Activated T-cell treated with anti-CD3 and anti-CD28 coated beads, Interleukin-2, amount 50 U/mL, for 72 hours (primary cell): ENCODE measurements around the gene UFD1. TPM values are rescaled to one million over a fixed set of nuclear protein-coding genes. Genes with fewer than 3 reads are reported as not detected.
A peak's percentile ranks its signal among the peaks of the same experiment; 100 is the strongest.

ENCODE experiments used
- ATAC-seq, 2 donors: fragments of 150-1000 bp; cut with Tn5 transposase; replicated peaks in 1 of 2; 2 replicates each; pipeline ENCODE4 v1.10.0; 2021; ENCODE audit warnings: moderate library complexity in 2 of 2, mild to moderate bottlenecking in 1 of 2
- DNase-seq, 2 donors: peaks; one replicate each; pipeline ENCODE4 v3.0.0; 2021 to 2022; ENCODE audit warnings: mixed read lengths in 1 of 2
- H3K27ac Mint-ChIP-seq: one replicate; pipeline ENCODE4 v1.8.0; 2022; ENCODE audit warnings: mild to moderate bottlenecking, moderate library complexity, mixed read lengths
- H3K27me3 Mint-ChIP-seq: one replicate; pipeline ENCODE4 v1.8.0; 2022; ENCODE audit warnings: low read depth, mixed read lengths
- H3K36me3 Mint-ChIP-seq, 2 donors: one replicate each; pipeline ENCODE4 v1.8.0; 2022; ENCODE audit warnings: mixed read lengths in 2 of 2, mild to moderate bottlenecking in 1 of 2; ENCODE audit not compliant: insufficient read depth in 2 of 2
- H3K4me1 Mint-ChIP-seq: one replicate; pipeline ENCODE4 v1.8.0; 2022; ENCODE audit warnings: low read depth, mixed read lengths
- H3K4me3 Mint-ChIP-seq, 2 donors: one replicate each; pipeline ENCODE4 v1.8.0; 2022; ENCODE audit warnings: mild to moderate bottlenecking in 2 of 2, mixed read lengths in 2 of 2, moderate library complexity in 2 of 2
- H3K9me3 Mint-ChIP-seq, 2 donors: one replicate each; pipeline ENCODE4 v1.8.0; 2022; ENCODE audit warnings: mixed read lengths in 2 of 2
- total RNA-seq, 2 donors: library from RNA; stranded (reverse); gene quantifications; one replicate each; pipeline ENCODE4 v1.2.3, GENCODE V29; 2022

UFD1 gene
- 10 to 100 TPM; 68.3 to 78.6 TPM for total RNA-seq

GRCh38 chr22:19478901-19479354, at the start of gene UFD1:
Gene UFD1, minus strand, starts transcription at chr22:19479193. Its CDS starts 108 bp downstream, at chr22:19479085.
- ATAC-seq (peak; percentile 66 to 75), DNase-seq (peak; percentile 88 to 89)
- H3K9me3 Mint-ChIP-seq: no peaks in the 10 kb centered on the region
- H3K27me3 Mint-ChIP-seq: no peaks in the 10 kb centered on the region
- H3K36me3 Mint-ChIP-seq: peaks cover 8 to 25% of the 10 kb centered on the region in 2 donors
- H3K27ac Mint-ChIP-seq: peak within 1 kb of the TSS; percentile 99
- H3K4me1 Mint-ChIP-seq: peaks cover 51% of the 10 kb centered on the region
- H3K4me3 Mint-ChIP-seq: peak within 1 kb of the TSS; percentile 87 to 100

DNA sequence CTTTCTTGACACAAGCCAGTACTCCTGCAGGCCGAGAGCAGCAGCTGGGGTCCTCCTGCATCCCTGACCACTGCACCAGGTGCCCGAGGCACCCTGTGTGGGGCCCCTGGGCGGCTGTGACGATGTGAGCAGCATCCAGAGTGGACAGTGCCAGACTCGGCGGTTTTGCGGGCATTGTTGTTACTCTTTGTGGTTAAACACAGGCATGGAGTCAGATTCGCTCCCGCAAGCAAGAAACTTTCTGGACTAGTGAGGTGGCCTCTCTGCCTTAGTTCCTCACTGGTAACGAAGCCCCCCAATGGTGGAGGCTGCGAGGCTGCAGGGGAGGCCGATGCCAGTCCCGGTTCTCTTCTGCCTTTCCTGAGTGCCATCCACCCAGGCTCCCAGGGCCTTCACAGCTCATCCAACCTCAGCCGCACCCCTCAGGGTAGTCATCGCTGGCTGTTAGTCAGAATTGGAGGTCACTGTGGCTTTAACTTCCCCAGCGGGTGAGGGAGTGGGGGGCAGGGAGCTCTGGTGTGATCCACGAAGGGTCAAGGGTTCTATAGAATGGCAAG, 48.9 kb upstream of the UFD1 start:
- Mint-ChIP-seq H3K4me3 (no peak overlapping the region), H3K36me3 (no peaks in the 10 kb centered on the region), H3K9me3 (no peaks in the 10 kb centered on the region), H3K4me1 (peaks cover 9% of the 10 kb centered on the region), H3K27me3 (peaks cover 17% of the 10 kb centered on the region), H3K27ac (no peak overlapping the region)
- ATAC-seq: no peak
- DNase-seq: no peak

DNA sequence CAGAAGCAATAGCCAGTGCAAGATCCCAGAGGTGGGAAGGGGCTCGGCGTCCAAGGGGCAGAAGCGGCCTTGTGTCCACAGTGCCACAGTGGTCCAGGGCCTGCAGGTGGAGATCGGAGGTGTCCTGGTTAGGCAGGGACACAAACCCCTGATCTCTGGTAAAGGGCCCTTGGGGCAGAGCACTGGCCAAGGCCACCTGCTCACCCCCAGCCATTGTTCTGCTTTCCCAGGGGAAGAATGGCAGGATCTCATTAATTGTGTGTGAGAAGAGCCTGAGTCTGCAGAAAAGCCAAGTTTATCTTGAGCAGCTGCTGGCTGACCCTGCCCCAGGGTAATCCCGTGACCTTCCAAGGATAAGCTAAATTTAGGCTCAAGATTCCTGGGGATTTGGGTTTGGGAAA, 48.3 kb upstream of the UFD1 start:
- no peaks in the 10 kb centered on the region for H3K36me3 Mint-ChIP-seq
- no peaks in the 10 kb centered on the region for H3K9me3 Mint-ChIP-seq
- DNase-seq: no peak
- no peak overlapping the region for H3K4me3 Mint-ChIP-seq
- no peak overlapping the region for H3K27ac Mint-ChIP-seq
- no peak for ATAC-seq
- H3K4me1 Mint-ChIP-seq: peaks cover 12% of the 10 kb centered on the region
- peaks cover 22% of the 10 kb centered on the region for H3K27me3 Mint-ChIP-seq

DNA sequence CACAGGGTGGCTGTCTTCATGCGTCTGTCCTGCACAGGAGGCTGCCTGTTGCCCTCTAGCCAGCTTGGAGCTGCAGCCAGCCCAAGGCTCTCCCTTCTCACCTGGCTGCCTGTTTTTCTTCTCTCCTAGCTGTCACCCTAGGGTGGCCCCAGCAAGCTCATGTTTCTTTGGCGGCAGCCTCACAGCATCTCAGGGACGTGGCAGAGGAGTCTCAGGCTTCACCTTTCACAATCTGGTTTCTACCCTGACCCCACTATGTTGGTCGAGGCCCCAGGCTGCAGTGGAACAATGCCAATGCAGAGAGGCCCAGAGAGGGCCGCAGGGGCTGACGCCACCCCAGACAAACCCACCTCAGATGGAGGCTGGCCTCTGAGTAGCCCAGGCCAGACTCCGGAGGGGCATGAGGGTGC, 47.7 kb upstream of the UFD1 start:
- Mint-ChIP-seq H3K36me3 (peaks cover 2 to 3% of the 10 kb centered on the region in 2 donors), H3K4me1 (peaks cover 17% of the 10 kb centered on the region), H3K9me3 (no peaks in the 10 kb centered on the region), H3K27me3 (peaks cover 22% of the 10 kb centered on the region), H3K27ac (no peak overlapping the region), H3K4me3 (no peak overlapping the region)
- no peak for DNase-seq
- no peak for ATAC-seq

DNA sequence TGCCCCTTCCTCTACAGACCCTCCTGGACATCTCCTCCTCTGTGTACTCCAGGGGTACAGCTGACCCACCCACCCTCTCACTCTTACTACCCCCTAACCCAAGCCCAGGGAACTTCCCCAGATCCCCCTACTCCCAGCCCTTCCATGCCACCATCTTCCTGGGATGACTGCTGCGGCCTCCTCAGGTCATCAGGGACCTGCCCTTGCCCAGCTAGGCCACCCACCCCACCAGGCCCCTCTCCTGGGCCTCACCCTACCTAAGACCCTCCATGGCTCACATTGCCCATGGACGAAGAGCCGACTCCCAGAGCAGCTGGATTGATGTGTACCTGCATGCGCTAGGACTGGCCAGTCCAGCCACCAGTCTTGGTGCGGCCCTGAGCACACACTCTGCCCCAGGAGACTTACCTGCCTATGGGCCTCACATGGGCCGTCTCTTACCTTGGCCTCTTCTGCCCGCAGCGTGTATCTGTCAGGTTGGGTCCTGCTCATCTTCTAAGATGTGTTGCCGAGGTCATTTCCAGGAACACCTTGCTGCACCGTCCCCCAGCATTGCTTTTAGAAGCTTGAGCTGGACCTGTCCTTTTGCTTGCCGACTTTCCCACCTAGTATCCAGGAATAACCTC, 47.2 kb upstream of the UFD1 start:
- ATAC-seq (no peak), DNase-seq (no peak)
- H3K27me3 Mint-ChIP-seq: peaks cover 22% of the 10 kb centered on the region
- H3K4me1 Mint-ChIP-seq: peaks cover 17% of the 10 kb centered on the region
- no peak overlapping the region for H3K27ac Mint-ChIP-seq
- H3K36me3 Mint-ChIP-seq: peaks cover 2 to 6% of the 10 kb centered on the region in 2 donors
- no peak overlapping the region for H3K4me3 Mint-ChIP-seq
- no peaks in the 10 kb centered on the region for H3K9me3 Mint-ChIP-seq

DNA sequence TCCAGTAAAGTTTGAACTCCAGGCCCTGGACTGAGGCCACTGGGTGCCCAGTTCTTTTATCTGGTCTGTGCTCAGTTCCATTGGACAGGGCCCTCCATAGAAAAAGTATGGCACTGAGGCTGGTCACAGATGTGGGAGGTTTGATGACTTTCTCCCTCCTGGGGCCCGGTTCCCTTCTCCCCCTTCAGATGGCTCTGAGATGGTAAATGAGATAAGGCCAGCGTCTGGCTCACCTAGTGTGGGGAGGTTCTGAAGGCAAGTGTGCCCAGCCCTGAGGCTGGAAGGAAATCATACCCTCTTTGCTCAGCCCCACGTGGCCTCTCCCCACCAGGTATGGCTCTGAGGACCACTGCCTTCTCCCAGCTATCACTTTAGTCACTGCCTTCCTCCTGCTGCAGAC, 46.7 kb upstream of the UFD1 start:
- Mint-ChIP-seq H3K9me3 (no peaks in the 10 kb centered on the region), H3K4me1 (peaks cover 17% of the 10 kb centered on the region), H3K27ac (no peak overlapping the region), H3K36me3 (peaks cover 2 to 8% of the 10 kb centered on the region in 2 donors), H3K4me3 (peak overlapping the region in 1 of 2 donors; percentile 15), H3K27me3 (peaks cover 22% of the 10 kb centered on the region)
- ATAC-seq: no peak
- no peak for DNase-seq

- DNase-seq: no peak
- H3K36me3 Mint-ChIP-seq: peaks cover 2 to 8% of the 10 kb centered on the region in 2 donors
- H3K4me1 Mint-ChIP-seq: peaks cover 17% of the 10 kb centered on the region
- ATAC-seq: no peak
- no peaks in the 10 kb centered on the region for H3K9me3 Mint-ChIP-seq
- no peak overlapping the region for H3K27ac Mint-ChIP-seq
- H3K4me3 Mint-ChIP-seq: peak overlapping the region; percentile 57 to 85
- H3K27me3 Mint-ChIP-seq: peaks cover 22% of the 10 kb centered on the region
Measured at GRCh38 chr22:19525116-19525660, 46.2 kb upstream of the UFD1 start.

GRCh38 chr22:19524170-19525115, 45.5 kb upstream of the UFD1 start, which contains the start of gene CLDN5:
Gene CLDN5, minus strand, starts transcription at chr22:19524410. Its CDS starts 155 bp downstream, at chr22:19524255.
- no peaks in the 10 kb centered on the region for H3K9me3 Mint-ChIP-seq
- DNase-seq (peak in 1 of 2 donors; percentile 23), ATAC-seq (peak; percentile 34 to 47)
- no peak within 1 kb of the TSS for H3K27ac Mint-ChIP-seq
- H3K36me3 Mint-ChIP-seq: peaks cover 2 to 8% of the 10 kb centered on the region in 2 donors
- peaks cover 22% of the 10 kb centered on the region for H3K27me3 Mint-ChIP-seq
- peak within 1 kb of the TSS; percentile 57 to 85 for H3K4me3 Mint-ChIP-seq
- peaks cover 17% of the 10 kb centered on the region for H3K4me1 Mint-ChIP-seq

GRCh38 chr22:19523240-19524169, 44.5 kb upstream of the UFD1 start:
- ATAC-seq (peak; percentile 59), DNase-seq (peak; percentile 23 to 28)
- H3K9me3 Mint-ChIP-seq: no peaks in the 10 kb centered on the region
- no peak overlapping the region for H3K27ac Mint-ChIP-seq
- H3K4me1 Mint-ChIP-seq: peaks cover 17% of the 10 kb centered on the region
- peaks cover 22% of the 10 kb centered on the region for H3K27me3 Mint-ChIP-seq
- peak overlapping the region; percentile 49 to 78 for H3K4me3 Mint-ChIP-seq
- peaks cover 2 to 11% of the 10 kb centered on the region in 2 donors for H3K36me3 Mint-ChIP-seq

GRCh38 chr22:19522881-19523239, 43.9 kb upstream of the UFD1 start:
- peak overlapping the region; percentile 49 to 78 for H3K4me3 Mint-ChIP-seq

GRCh38 chr22:19522190-19522880, 43.3 kb upstream of the UFD1 start:
- peaks cover 2 to 15% of the 10 kb centered on the region in 2 donors for H3K36me3 Mint-ChIP-seq
- peak overlapping the region in 1 of 2 donors; percentile 78 for H3K4me3 Mint-ChIP-seq
- H3K4me1 Mint-ChIP-seq: peaks cover 17% of the 10 kb centered on the region
- ATAC-seq: no peak
- no peak overlapping the region for H3K27ac Mint-ChIP-seq
- H3K27me3 Mint-ChIP-seq: peaks cover 22% of the 10 kb centered on the region
- no peaks in the 10 kb centered on the region for H3K9me3 Mint-ChIP-seq
- no peak for DNase-seq

More at GRCh38 chr22:19522881-19523239, 43.9 kb upstream of the UFD1 start:
- H3K27ac Mint-ChIP-seq: no peak overlapping the region
- peaks cover 17% of the 10 kb centered on the region for H3K4me1 Mint-ChIP-seq
- peaks cover 22% of the 10 kb centered on the region for H3K27me3 Mint-ChIP-seq
- H3K36me3 Mint-ChIP-seq: peaks cover 2 to 12% of the 10 kb centered on the region in 2 donors
- no peaks in the 10 kb centered on the region for H3K9me3 Mint-ChIP-seq
- ATAC-seq (no peak), DNase-seq (no peak)
